GM19467 (cell line): ENCODE data around the gene SIAH1.
"Not testable (repeated sequence)": the region's sequence is repeated elsewhere in the genome, so short reads cannot be mapped to it uniquely, and the experiment has no call there.

Source experiments
- ATAC-seq: cut with Tn5 transposase; IDR thresholded peaks from one replicate; pipeline ENCODE4 v1.9.1; 2021; ENCODE audit warnings: mild to moderate bottlenecking, moderate library complexity; ENCODE audit not compliant: unreplicated experiment

SIAH1 gene

DNA sequence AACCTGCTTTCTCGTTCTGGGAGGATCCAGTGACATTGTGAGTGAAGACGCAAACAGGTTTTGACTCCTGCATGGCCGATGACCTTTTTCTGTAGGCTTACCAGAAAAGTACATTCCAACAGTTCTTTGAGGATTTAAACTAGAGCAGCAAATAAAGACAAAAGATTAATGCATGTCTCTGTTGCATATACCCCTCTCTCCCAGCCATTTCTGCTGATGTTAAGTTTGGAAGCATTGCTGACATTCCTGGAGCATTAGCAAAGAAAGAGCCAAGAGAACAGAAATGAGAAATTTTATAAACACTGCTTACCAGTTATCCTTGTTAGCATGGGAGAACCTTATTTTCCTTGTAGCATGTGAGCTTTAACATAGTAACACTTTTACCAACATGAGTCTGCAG is 49.3 kb downstream of the SIAH1 start:
- ATAC-seq = no peak

DNA sequence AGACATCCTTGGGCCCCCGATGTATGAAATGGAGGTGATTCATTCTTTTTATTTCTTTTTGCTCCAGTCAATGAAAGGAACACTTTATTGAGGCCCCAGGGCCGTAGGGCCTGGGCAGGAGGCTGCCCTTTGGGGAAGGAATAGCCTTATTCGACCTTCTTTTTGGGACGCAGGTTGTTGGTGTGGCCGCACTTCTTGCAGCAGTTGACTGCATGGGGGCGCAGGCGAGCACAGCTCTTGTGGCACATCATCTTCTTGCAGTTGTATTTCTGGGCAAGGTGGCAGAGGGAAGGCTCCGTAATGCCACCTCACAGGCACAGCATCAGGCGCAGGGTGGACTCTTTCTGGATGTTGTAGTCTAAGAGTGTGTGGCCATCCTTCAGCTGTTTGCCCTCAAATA is 50.9 kb downstream of the SIAH1 start:
- ATAC-seq = no peak

DNA sequence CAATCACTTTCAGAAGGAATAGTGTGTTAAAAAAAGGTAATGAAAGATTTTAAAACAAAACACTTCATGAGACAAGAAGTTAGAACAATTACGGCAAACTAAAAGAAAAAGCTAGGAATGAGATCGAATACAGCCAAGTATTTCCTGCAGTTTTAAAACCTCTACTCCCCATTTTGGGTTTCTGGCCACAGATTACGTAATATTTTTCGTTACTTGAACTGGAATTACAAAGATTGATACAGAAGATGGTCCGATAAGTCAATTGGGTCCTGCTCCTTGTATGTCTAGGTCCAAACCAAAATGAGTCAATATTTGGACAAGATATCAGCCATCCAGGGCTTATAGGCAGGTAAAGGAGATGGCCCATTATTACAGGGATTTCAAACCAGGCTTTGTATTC is 52.2 kb downstream of the SIAH1 start:
- no peak for ATAC-seq

DNA sequence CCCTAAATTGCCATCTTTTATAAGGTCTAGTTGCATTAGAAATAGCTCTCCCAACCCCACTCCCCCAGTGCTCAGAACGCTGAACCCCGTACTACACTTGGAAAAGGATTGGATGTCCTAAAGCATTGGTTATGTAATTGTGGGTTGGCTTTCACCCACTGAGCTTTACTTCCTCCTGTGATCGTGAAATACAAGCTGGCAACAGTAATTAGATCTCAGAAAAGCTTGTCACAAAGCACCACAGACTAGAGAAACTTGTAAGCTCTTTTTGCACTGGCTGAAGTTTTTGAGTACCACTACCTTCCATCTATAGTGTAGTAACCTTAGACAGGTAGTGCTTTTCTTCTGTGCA is 54.4 kb downstream of the SIAH1 start:
- no peak for ATAC-seq

GRCh38 chr16:48330189-48330840 is 54.9 kb downstream of the SIAH1 start:
- no peak for ATAC-seq

DNA sequence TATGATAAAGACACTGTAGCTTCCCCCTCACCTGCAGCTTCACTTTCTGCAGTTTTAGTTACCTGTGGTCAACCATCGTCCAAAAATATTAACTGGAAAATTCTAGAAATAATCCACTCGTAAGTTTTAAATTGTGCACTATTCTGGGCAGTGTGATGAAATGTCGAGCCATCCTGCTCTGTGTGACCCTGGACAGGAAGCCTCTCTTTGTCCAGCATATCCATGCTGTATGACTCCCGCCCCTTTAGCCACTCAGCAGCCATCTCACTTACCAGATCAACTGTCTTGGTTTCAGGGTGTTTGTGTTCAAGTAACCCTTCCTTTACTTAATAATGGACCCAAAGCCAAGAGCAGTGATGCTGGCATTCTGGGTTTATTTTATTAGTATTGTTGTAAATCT is 56.1 kb downstream of the SIAH1 start:
- ATAC-seq = no peak

DNA sequence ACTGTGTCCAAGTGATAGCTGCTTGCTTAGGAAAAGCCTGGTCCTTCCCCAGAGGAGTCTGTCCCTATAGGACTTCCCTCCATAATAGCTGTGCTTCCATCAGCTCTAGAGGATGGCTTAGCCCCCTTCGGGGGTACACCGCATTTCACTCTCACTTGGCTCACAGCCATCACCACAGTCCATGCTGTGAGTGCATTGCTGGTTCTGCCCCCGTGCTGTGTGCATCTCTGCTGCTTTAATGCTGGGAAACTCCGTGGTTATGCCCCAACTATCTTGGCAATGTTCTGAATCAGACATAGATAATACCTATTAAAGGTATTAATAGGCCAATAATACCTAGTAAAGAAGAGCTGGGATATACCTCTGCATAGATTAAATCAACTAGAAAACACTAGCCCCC is 58.3 kb downstream of the SIAH1 start:
- ATAC-seq = no peak

DNA sequence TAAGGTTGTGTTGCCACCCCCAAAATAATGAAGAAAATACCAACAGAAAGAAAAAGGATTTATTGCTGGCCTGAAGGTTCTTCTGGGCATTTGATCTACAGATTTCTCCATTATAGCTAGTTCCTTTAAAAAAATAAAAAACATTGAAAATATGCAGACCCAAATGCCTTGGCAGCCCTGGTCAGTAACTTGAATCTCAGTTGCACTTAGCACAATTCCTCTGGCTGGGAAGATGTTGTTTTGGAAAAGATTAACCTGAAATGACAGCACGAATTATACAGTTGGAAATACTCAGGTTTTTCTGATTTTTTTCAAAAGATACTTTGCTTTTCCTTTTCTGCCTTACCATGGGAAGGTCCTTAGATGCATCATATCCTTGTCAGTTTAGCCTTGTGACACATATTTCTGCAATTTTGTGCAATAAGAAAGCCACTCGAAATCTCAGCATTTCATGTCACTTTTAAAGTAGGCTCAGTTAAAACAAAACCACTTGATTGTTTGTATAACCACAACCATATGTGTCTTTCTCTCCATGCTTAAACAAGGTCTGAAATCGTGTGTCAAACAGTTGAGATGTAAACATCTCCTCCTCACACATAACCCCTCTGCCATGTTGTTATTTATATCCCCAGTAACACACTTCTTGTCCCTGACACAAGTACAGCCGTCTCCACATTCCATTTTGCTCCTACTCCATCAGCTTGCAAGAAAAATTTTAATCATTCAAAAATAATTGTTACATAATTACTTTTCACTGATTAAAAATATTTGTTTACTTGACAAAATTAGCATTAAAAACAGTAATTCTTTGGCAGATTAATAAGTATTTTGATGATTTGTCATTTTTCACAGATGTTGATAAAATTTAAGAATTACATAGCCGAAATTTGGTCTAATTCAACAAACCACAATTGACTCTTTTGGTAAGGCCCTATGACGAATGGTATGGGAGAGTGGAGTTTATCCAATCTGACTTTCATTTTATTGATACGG is 61.1 kb downstream of the SIAH1 start:
- no peak for ATAC-seq

DNA sequence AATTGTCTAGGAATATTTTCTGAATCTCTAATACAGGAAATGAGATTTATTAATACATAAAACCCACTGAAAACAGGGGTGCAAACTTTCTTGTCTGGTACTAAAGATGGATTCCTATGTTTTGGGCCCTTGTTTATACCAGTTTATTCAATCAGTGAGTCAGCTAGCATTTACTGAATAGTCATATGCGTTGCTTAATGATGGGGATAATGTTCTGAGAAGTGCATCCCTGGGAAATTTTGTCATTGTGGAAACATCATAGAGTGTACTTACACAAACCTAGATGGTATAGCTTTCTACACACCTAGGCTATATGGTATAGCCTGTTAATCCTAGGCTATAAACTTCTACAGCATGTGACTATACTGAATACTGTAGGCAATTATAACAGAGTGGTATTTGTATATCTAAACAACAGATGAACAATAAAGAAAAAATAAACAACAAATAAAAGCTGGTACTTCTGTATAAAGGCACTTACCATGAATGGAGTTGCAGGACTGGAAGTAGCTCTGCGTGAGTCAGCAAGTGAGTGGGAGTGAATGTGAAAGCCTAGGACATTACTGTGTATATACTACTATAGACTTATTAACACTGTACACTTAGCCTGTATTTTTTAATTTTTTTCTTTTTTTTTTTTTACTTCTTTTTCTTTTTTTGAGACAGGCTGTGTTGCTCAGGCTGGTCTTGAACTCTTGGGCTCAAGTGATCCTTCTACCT is 63.7 kb downstream of the SIAH1 start:
- ATAC-seq = no peak

GRCh38 chr16:48318630-48319029 is 66.6 kb downstream of the SIAH1 start:
- no peak for ATAC-seq

- no peak for ATAC-seq
Observed at GRCh38 chr16:48317614-48318315, 67.4 kb downstream of the SIAH1 start.

GRCh38 chr16:48317026-48317425 is 68.2 kb downstream of the SIAH1 start:
- ATAC-seq = no peak

DNA sequence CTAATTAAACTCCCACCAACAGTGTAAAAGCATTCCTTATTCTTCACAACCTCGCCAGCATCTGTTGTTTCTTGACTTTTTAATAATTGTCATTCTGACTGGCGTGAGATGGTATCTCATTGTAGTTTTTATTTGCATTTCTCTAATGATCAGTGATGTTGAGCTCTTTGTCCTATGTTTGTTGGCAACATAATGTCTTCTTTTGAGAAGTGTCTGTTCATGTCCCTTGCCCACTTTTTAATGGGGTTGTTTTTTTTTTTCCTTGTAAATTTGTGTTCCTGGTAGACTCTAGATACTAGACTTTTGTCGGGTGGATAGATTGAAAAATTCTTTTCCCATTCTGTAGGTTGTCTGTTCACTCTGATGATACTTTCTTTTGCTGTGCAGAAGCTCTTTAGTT is 71.3 kb downstream of the SIAH1 start:
- ATAC-seq = not testable (repeated sequence)

GRCh38 chr16:48310908-48311641 is 74.1 kb downstream of the SIAH1 start:
- no peak for ATAC-seq
